Hematopoietic multipotent progenitor cell (in vitro differentiated cells): Measurements from ENCODE around the gene MBD3L2. TPM values are rescaled to one million over a fixed set of nuclear protein-coding genes. Genes with fewer than 3 reads are reported as not detected.

Source experiments
- total RNA-seq: library from RNA; depleted of rRNA; stranded (reverse); fragments of >200 nt; gene quantifications from one replicate; pipeline ENCODE4 v1.2.3, GENCODE V29; 2012

MBD3L2 gene
- total RNA-seq, 1 donor, result not detected

Other genes starting within 250 kb of the MBD3L2 start
- 44.7 TPM for gene ADGRE1, start 161.7 kb upstream of the MBD3L2 start, total RNA-seq
- not detected for gene MBD3L2B, start 27.9 kb upstream of the MBD3L2 start, total RNA-seq
- gene MBD3L5, start 18.7 kb upstream of the MBD3L2 start, total RNA-seq, result not detected
- not detected for gene MBD3L4, start 9.1 kb upstream of the MBD3L2 start, total RNA-seq
- gene MBD3L3, start 9.4 kb downstream of the MBD3L2 start, total RNA-seq, result not detected
- 11.0 TPM for gene ZNF557, start 20.4 kb downstream of the MBD3L2 start, total RNA-seq
- gene INSR, start 245.1 kb downstream of the MBD3L2 start, total RNA-seq, result 52.8 TPM